ENCODE results near the gene COBL. TPM values are rescaled to one million over a fixed set of nuclear protein-coding genes. Genes with fewer than 3 reads are reported as not detected.

COBL gene
- polyA plus RNA-seq, 3 donors = not detected

GRCh38 chr7:51325908-51326307 lies 9.3 kb upstream of the COBL start:
- no peak overlapping the region for H3K27ac ChIP-seq (ENCODE audit: low read depth in 1 of 2, low read length in 2 of 2)
- no peaks in the 10 kb centered on the region for H4K20me1 ChIP-seq (ENCODE audit: insufficient read depth, low read length)
- DNase-seq = no peak
- Mint-ChIP-seq H3K27me3 (ENCODE audit: low read depth in 3 of 3) (peaks cover 2 to 4% (median 2%) of the 10 kb centered on the region in 3 donors), H3K27ac (no peak overlapping the region), H3K9me3 (peaks cover 0 to 4% (median 2%) of the 10 kb centered on the region in 7 donors), H3K4me3 (no peak overlapping the region), H3K4me1 (peaks cover 6% of the 10 kb centered on the region), H3K36me3 (no peaks in the 10 kb centered on the region)
- H3K9ac ChIP-seq (ENCODE audit: insufficient read depth, low read length, poor library complexity, severe bottlenecking) = no peak overlapping the region
- no peak for TF ChIP-seq CTCF (IDR thresholded peaks at IDR 0.05)
- peaks cover 5% of the 10 kb centered on the region in 2 donors for H3K4me1 ChIP-seq (ENCODE audit: control insufficient read depth in 1 of 2, insufficient read depth in 2 of 2, low read length in 2 of 2)
- no peak overlapping the region for H3K4me2 ChIP-seq (replicated peaks; ENCODE audit: extremely low read depth, low read length, poor library complexity, severe bottlenecking)
- H2AFZ ChIP-seq (ENCODE audit: insufficient read depth, low read depth, low read length, poor library complexity, severe bottlenecking) = no peak overlapping the region
- H3K27me3 ChIP-seq (ENCODE audit: control insufficient read depth in 2 of 2, insufficient read depth in 2 of 2, low read length in 2 of 2) = no peaks in the 10 kb centered on the region
- intact Hi-C loops (cut with micrococcal nuclease) = no loop called here
- H3K9me3 ChIP-seq (replicated peaks in 1 of 2; ENCODE audit: control insufficient read depth in 1 of 2, insufficient read depth in 1 of 2, low read length in 2 of 2) = no peaks in the 10 kb centered on the region
- H3K79me2 ChIP-seq (ENCODE audit: insufficient read depth, low read length) = no peaks in the 10 kb centered on the region
- no peaks in the 10 kb centered on the region for H3K36me3 ChIP-seq (replicated peaks in 1 of 2; ENCODE audit: control insufficient read depth in 1 of 2, insufficient read depth in 2 of 2, low read length in 2 of 2)
- H3K4me3 ChIP-seq (replicated peaks in 1 of 3; ENCODE audit: low read depth in 2 of 3, low read length in 3 of 3) = no peak overlapping the region

- H3K9me3 ChIP-seq (replicated peaks in 1 of 2; ENCODE audit: control insufficient read depth in 1 of 2, insufficient read depth in 1 of 2, low read length in 2 of 2) = no peaks in the 10 kb centered on the region
- no peak overlapping the region for H2AFZ ChIP-seq (ENCODE audit: insufficient read depth, low read depth, low read length, poor library complexity, severe bottlenecking)
- H3K27ac ChIP-seq (ENCODE audit: low read depth in 1 of 2, low read length in 2 of 2) = no peak overlapping the region
- Mint-ChIP-seq H3K36me3 (no peaks in the 10 kb centered on the region), H3K4me3 (no peak overlapping the region), H3K4me1 (peaks cover 6% of the 10 kb centered on the region), H3K9me3 (peaks cover 0 to 4% (median 2%) of the 10 kb centered on the region in 7 donors), H3K27me3 (ENCODE audit: low read depth in 3 of 3) (peaks cover 3 to 4% (median 4%) of the 10 kb centered on the region in 3 donors), H3K27ac (no peak overlapping the region)
- no peak overlapping the region for H3K4me3 ChIP-seq (replicated peaks in 1 of 3; ENCODE audit: low read depth in 2 of 3, low read length in 3 of 3)
- peaks cover 0 to 2% of the 10 kb centered on the region in 2 donors for H3K27me3 ChIP-seq (ENCODE audit: control insufficient read depth in 2 of 2, insufficient read depth in 2 of 2, low read length in 2 of 2)
- intact Hi-C loops (cut with micrococcal nuclease) = no loop called here
- H3K4me2 ChIP-seq (replicated peaks; ENCODE audit: extremely low read depth, low read length, poor library complexity, severe bottlenecking) = no peak overlapping the region
- no peaks in the 10 kb centered on the region for H4K20me1 ChIP-seq (ENCODE audit: insufficient read depth, low read length)
- no peaks in the 10 kb centered on the region for H3K36me3 ChIP-seq (replicated peaks in 1 of 2; ENCODE audit: control insufficient read depth in 1 of 2, insufficient read depth in 2 of 2, low read length in 2 of 2)
- no peak overlapping the region for H3K9ac ChIP-seq (ENCODE audit: insufficient read depth, low read length, poor library complexity, severe bottlenecking)
- TF ChIP-seq CTCF (IDR thresholded peaks at IDR 0.05) = no peak
- H3K79me2 ChIP-seq (ENCODE audit: insufficient read depth, low read length) = no peaks in the 10 kb centered on the region
- no peak for DNase-seq
- 91% methylated on average over 6 of the region's 6 CpGs for WGBS (ENCODE audit: insufficient coverage)
- H3K4me1 ChIP-seq (ENCODE audit: control insufficient read depth in 1 of 2, insufficient read depth in 2 of 2, low read length in 2 of 2) = peaks cover 5% of the 10 kb centered on the region in 2 donors
Observed at GRCh38 chr7:51325261-51325676, 8.7 kb upstream of the COBL start.

Data from CD14-positive monocyte (primary cell).